Measurements from ENCODE around the gene KLK10. TPM values are rescaled to one million over a fixed set of nuclear protein-coding genes. Genes with fewer than 3 reads are reported as not detected.

Gene KLK10
- total RNA-seq, 2 donors from 2014 or later = 0.46 to 0.91 TPM

DNA sequence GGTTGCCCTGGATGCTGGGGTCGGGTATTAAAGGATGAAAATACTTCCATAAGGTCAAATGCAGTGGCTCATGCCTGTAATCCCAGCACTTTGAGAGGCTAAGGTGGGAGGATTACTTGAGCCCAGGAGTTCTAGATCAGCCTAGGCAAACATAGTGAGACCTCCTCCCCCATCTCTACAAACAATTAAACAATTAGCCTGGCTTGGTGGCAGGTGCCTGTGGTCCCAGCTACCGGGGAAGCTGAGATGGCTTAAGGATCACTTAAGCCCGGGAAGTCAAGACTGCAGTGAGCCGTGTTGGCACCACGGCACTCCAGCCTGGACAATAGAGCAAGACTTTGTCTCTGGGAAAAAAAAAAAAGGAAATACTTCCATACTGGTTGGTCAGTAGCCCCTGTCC, 5.4 kb upstream of the KLK10 start:
- peaks cover 34% of the 10 kb centered on the region for H3K27me3 Mint-ChIP-seq (ENCODE audit: insufficient read depth)
- H3K27ac Mint-ChIP-seq = peak overlapping the region; percentile 42
- Histone ChIP-seq H3K27ac (ENCODE audit: low read depth, low read length) (no peak overlapping the region), H3K4me3 (ENCODE audit: low read length) (no peak overlapping the region), H3K27me3 (ENCODE audit: control insufficient read depth, insufficient read depth, low read length, poor library complexity, severe bottlenecking) (peaks cover 25% of the 10 kb centered on the region), H3K9ac (ENCODE audit: extremely low read depth, low read length, poor library complexity, severe bottlenecking) (no peak overlapping the region), H3K4me1 (ENCODE audit: control insufficient read depth, insufficient read depth, low read length) (peaks cover 11% of the 10 kb centered on the region), H3K9me3 (ENCODE audit: control insufficient read depth, low read length) (no peaks in the 10 kb centered on the region), H3K36me3 (ENCODE audit: control insufficient read depth, insufficient read depth, low read length) (no peaks in the 10 kb centered on the region)
- peak overlapping the region; percentile 32 for H3K4me3 Mint-ChIP-seq
- no peaks in the 10 kb centered on the region for H3K36me3 Mint-ChIP-seq (ENCODE audit: low read depth)
- WGBS, 2 experiments (ENCODE audit: insufficient coverage in 1 of 2, insufficient read length in 1 of 2) = 58 to 61% methylated on average over 4 to 5 of the region's 5 CpGs
- peaks cover 42% of the 10 kb centered on the region for H3K4me1 Mint-ChIP-seq
- DNase-seq = peak; percentile 68
- TF ChIP-seq, protein P1, sequence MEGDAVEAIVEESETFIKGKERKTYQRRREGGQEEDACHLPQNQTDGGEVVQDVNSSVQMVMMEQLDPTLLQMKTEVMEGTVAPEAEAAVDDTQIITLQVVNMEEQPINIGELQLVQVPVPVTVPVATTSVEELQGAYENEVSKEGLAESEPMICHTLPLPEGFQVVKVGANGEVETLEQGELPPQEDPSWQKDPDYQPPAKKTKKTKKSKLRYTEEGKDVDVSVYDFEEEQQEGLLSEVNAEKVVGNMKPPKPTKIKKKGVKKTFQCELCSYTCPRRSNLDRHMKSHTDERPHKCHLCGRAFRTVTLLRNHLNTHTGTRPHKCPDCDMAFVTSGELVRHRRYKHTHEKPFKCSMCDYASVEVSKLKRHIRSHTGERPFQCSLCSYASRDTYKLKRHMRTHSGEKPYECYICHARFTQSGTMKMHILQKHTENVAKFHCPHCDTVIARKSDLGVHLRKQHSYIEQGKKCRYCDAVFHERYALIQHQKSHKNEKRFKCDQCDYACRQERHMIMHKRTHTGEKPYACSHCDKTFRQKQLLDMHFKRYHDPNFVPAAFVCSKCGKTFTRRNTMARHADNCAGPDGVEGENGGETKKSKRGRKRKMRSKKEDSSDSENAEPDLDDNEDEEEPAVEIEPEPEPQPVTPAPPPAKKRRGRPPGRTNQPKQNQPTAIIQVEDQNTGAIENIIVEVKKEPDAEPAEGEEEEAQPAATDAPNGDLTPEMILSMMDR (conservative IDR thresholded peaks at IDR 0.05) = no peak
- H3K9me3 Mint-ChIP-seq = no peaks in the 10 kb centered on the region

DNA sequence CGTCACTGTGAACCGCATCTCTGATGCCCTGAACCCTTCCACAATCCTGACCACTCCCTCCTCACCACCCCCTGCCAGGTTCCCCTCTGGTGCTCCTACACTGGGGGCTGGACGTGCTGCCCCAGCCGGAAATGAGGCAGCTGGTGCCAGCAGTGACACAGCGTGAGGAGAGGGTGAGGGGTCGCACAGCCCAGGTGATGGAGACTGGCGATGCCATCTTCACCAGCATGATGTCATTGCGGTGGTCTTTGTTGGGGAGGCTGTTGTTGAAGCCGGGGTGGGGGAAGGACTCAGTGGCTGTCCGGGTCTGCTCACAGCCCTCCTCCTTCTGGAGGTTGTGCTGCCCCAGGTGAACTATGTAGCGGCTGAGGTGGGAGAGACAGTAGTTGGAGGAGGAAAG, 4.4 kb upstream of the KLK10 start:
- H3K27ac Mint-ChIP-seq = no peak overlapping the region
- H3K4me1 Mint-ChIP-seq = peaks cover 45% of the 10 kb centered on the region
- TF ChIP-seq, protein P1 (conservative IDR thresholded peaks at IDR 0.05) = no peak
- Histone ChIP-seq H3K4me3 (ENCODE audit: low read length) (no peak overlapping the region), H3K4me1 (ENCODE audit: control insufficient read depth, insufficient read depth, low read length) (peaks cover 11% of the 10 kb centered on the region), H3K27ac (ENCODE audit: low read depth, low read length) (no peak overlapping the region), H3K9me3 (ENCODE audit: control insufficient read depth, low read length) (no peaks in the 10 kb centered on the region), H3K27me3 (ENCODE audit: control insufficient read depth, insufficient read depth, low read length, poor library complexity, severe bottlenecking) (peaks cover 34% of the 10 kb centered on the region), H3K9ac (ENCODE audit: extremely low read depth, low read length, poor library complexity, severe bottlenecking) (no peak overlapping the region), H3K36me3 (ENCODE audit: control insufficient read depth, insufficient read depth, low read length) (no peaks in the 10 kb centered on the region)
- peaks cover 43% of the 10 kb centered on the region for H3K27me3 Mint-ChIP-seq (ENCODE audit: insufficient read depth)
- H3K9me3 Mint-ChIP-seq = no peaks in the 10 kb centered on the region
- 89 to 100% methylated on average over 6 to 11 of the region's 11 CpGs for WGBS, 2 experiments (ENCODE audit: insufficient coverage in 1 of 2, insufficient read length in 1 of 2)
- no peaks in the 10 kb centered on the region for H3K36me3 Mint-ChIP-seq (ENCODE audit: low read depth)
- no peak overlapping the region for H3K4me3 Mint-ChIP-seq
- no peak for DNase-seq

DNA sequence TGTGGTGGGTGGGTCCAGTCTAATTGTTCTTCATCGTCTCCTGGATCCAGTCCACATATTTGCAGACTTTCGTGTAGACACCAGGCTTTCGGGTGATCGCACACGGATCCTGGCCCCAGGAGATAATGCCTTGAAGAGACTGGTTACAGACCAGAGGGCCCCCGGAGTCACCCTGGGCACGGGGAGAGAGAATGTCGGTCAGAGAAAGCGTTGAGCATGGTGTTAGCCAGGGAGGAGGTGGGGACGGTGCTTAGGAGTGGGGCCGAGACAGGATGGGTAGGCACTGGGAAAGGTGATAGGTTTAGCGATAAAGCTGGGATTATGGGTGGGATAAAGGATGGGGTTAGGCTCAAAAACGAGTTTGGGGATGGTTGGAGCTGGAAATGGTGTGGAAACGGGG, 3.0 kb upstream of the KLK10 start:
- H3K4me1 ChIP-seq (ENCODE audit: control insufficient read depth, insufficient read depth, low read length) = peaks cover 11% of the 10 kb centered on the region
- Mint-ChIP-seq H3K9me3 (peaks cover 2% of the 10 kb centered on the region), H3K27ac (no peak overlapping the region), H3K4me3 (no peak overlapping the region), H3K4me1 (peaks cover 46% of the 10 kb centered on the region), H3K27me3 (ENCODE audit: insufficient read depth) (peaks cover 50% of the 10 kb centered on the region), H3K36me3 (ENCODE audit: low read depth) (no peaks in the 10 kb centered on the region)
- H3K9ac ChIP-seq (ENCODE audit: extremely low read depth, low read length, poor library complexity, severe bottlenecking) = no peak overlapping the region
- no peak overlapping the region for H3K4me3 ChIP-seq (ENCODE audit: low read length)
- H3K27ac ChIP-seq (ENCODE audit: low read depth, low read length) = no peak overlapping the region
- no peak for DNase-seq
- no peaks in the 10 kb centered on the region for H3K36me3 ChIP-seq (ENCODE audit: control insufficient read depth, insufficient read depth, low read length)
- whole genome bisulfite sequencing, 2 experiments (ENCODE audit: insufficient coverage in 1 of 2, insufficient read length in 1 of 2) = 74 to 80% methylated on average over 7 to 14 of the region's 14 CpGs
- TF ChIP-seq, protein P1 (conservative IDR thresholded peaks at IDR 0.05) = no peak
- H3K27me3 ChIP-seq (ENCODE audit: control insufficient read depth, insufficient read depth, low read length, poor library complexity, severe bottlenecking) = peaks cover 48% of the 10 kb centered on the region
- H3K9me3 ChIP-seq (ENCODE audit: control insufficient read depth, low read length) = no peaks in the 10 kb centered on the region
